Smooth muscle cell (in vitro differentiated cells): Measurements from ENCODE around the gene ABCD4. TPM values are rescaled to one million over a fixed set of nuclear protein-coding genes. Genes with fewer than 3 reads are reported as not detected.

Source experiments
- DNase-seq: peaks from one replicate; lab custom pipeline; 2025; ENCODE audit not compliant: unreplicated experiment; lab: John Stamatoyannopoulos, UW
- H2AFZ ChIP-seq: fragments of 200-600 bp; sonication (generic); 2 replicates; pipeline ENCODE4 v1.6.0; 2016; ENCODE audit warnings: antibody characterized with exemption, low read depth, mild to moderate bottlenecking
- H3F3A ChIP-seq: fragments of 200-600 bp; sonication (generic); 2 replicates; pipeline ENCODE4 v1.6.0; 2017; ENCODE audit warnings: antibody characterized with exemption, low read depth
- H3K27ac ChIP-seq: fragments of 200-600 bp; sonication (generic); 2 replicates; pipeline ENCODE4 v1.5.1; 2016; ENCODE audit warnings: low read depth, mild to moderate bottlenecking
- H3K27me3 ChIP-seq: fragments of 200-600 bp; sonication (generic); 2 replicates; pipeline ENCODE4 v1.6.1; 2016; ENCODE audit warnings: low read depth, mild to moderate bottlenecking
- H3K36me3 ChIP-seq: fragments of 200-600 bp; sonication (generic); 2 replicates; pipeline ENCODE4 v1.5.1; 2016; ENCODE audit warnings: low read depth
- H3K4me1 ChIP-seq: fragments of 200-600 bp; sonication (generic); 2 replicates; pipeline ENCODE4 v1.5.1; 2016; ENCODE audit warnings: low read depth
- H3K4me2 ChIP-seq: fragments of 200-600 bp; sonication (generic); 2 replicates; pipeline ENCODE4 v1.6.0; 2016; ENCODE audit warnings: mild to moderate bottlenecking
- H3K4me3 ChIP-seq: fragments of 200-600 bp; sonication (generic); 2 replicates; pipeline ENCODE4 v1.5.1; 2016; ENCODE audit warnings: mild to moderate bottlenecking
- H3K79me2 ChIP-seq: fragments of 200-600 bp; sonication (generic); 2 replicates; pipeline ENCODE4 v1.6.0; 2016; ENCODE audit warnings: low read depth, mild to moderate bottlenecking
- H3K9ac ChIP-seq: fragments of 200-600 bp; sonication (generic); 2 replicates; pipeline ENCODE4 v1.6.0; 2016; ENCODE audit warnings: low read depth
- H3K9me3 ChIP-seq: fragments of 200-600 bp; sonication (generic); replicated peaks from 2 replicates; pipeline ENCODE4 v1.5.1; 2016; ENCODE audit warnings: low read depth
- H4K20me1 ChIP-seq: fragments of 200-600 bp; sonication (generic); 2 replicates; pipeline ENCODE4 v1.6.0; 2016; ENCODE audit warnings: low read depth
- CTCF ChIP-seq: fragments of 200-600 bp; sonication (generic); IDR thresholded peaks from 2 replicates; pipeline ENCODE4 v1.5.1; 2017; ENCODE audit warnings: borderline replicate concordance, mild to moderate bottlenecking, antibody characterized with exemption; ENCODE audit not compliant: insufficient read depth, poor library complexity, severe bottlenecking
- WGBS: methylation state at CpG from one replicate; pipeline ENCODE4 v1.1.7; 2016; ENCODE audit warnings: low lambda C conversion rate; 5-methylcytosine and 5-hydroxymethylcytosine counted together
- polyA plus RNA-seq: library from polyadenylated mRNA; unstranded; fragments of >200 nt; fragmentation: Nextera tagmentation; extraction: Ambion mirVana; gene quantifications from 2 replicates; pipeline ENCODE4 v1.2.1, GENCODE V29; 2016
- total RNA-seq: library from RNA; depleted of rRNA; stranded (reverse); fragments of >200 nt; gene quantifications from 2 replicates; pipeline ENCODE4 v1.2.3, GENCODE V29; 2014

The ABCD4 gene
- total and polyA plus RNA-seq, 2 experiments from 2014 or later = 19.3 to 33.8 TPM

DNA sequence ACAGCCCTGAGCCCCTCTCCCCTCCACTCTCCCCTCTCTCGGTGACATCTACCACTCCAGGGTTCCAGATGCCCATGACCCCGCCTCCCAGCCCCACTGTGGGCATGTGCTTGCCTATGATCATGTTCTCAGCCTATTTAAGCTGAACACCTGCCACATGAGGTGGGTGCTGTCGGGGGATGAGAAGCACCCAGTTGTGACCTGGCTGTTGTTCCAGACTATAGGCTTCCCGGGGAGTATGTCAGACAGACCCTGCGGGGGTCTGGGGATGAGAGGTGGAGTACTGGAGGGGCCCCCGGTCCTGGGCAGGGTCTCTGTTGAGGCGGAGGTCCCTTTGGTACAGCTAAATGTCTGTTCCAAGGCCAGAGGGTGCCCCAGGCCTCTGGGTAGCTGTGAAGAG, 57.4 kb downstream of the ABCD4 start:
- H2AFZ ChIP-seq = no peak overlapping the region
- H4K20me1 ChIP-seq = no peaks in the 10 kb centered on the region
- H3K4me1 ChIP-seq = peaks cover 7% of the 10 kb centered on the region
- no peak overlapping the region for H3K4me3 ChIP-seq
- 75% methylated on average over 7 of the region's 7 CpGs for WGBS
- no peaks in the 10 kb centered on the region for H3K79me2 ChIP-seq
- no peak overlapping the region for H3K27ac ChIP-seq
- TF ChIP-seq CTCF = no peak
- H3K4me2 ChIP-seq = no peak overlapping the region
- H3K27me3 ChIP-seq = peaks cover 97% of the 10 kb centered on the region
- no peaks in the 10 kb centered on the region for H3K36me3 ChIP-seq
- H3K9ac ChIP-seq = no peak overlapping the region
- no peak for DNase-seq
- no peaks in the 10 kb centered on the region for H3K9me3 ChIP-seq
- H3F3A ChIP-seq = no peaks in the 10 kb centered on the region

DNA sequence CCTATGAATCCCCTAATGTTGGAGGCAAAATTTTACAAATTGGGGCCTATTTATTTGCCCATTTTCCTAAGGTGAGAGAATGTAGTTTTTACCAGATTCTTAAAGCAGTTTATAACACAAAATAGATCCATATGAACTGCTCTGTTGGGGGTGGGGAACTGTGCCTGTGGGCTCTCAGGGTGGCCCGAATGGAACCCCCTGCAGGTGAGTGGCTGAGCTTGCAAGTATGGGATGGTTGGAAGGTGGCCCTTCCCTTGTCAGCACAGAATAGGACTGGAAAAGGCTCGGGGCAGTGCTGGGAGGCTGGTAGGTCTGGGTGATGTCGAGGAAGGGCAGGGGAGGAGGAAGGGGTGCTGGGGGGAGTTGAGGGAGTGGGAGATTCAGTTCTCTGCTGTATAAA, 58.6 kb downstream of the ABCD4 start:
- H3K4me2 ChIP-seq = no peak overlapping the region
- H3K4me1 ChIP-seq = peaks cover 8% of the 10 kb centered on the region
- peaks cover 98% of the 10 kb centered on the region for H3K27me3 ChIP-seq
- H3K79me2 ChIP-seq = no peaks in the 10 kb centered on the region
- H3K36me3 ChIP-seq = no peaks in the 10 kb centered on the region
- H3F3A ChIP-seq = no peaks in the 10 kb centered on the region
- no peak overlapping the region for H3K4me3 ChIP-seq
- 46% methylated on average over 2 of the region's 3 CpGs for WGBS
- no peak for DNase-seq
- no peak overlapping the region for H3K9ac ChIP-seq
- H3K27ac ChIP-seq = no peak overlapping the region
- no peaks in the 10 kb centered on the region for H3K9me3 ChIP-seq
- peak; percentile 3 for TF ChIP-seq CTCF
- no peaks in the 10 kb centered on the region for H4K20me1 ChIP-seq
- H2AFZ ChIP-seq = no peak overlapping the region

DNA sequence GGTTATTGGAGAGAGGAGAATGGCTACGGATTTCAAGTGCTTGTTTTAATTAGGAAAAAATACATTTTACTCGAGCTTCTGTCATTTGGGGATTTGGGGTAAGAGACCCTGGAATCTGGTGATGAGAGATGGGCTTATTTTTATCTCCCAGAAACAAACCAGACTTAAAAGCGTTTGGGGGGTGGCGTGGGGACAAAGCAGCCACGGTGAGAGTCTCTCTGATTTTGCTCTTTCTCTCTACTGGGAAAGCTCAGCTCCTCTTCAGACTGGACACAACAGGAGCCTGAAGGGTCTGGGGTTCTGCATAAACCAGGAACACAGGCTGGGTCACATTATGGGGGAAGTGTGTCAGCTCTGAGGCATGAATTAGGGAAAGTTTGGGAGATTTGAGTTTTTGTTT, 59.7 kb downstream of the ABCD4 start:
- 37% methylated on average over 5 of the region's 5 CpGs for WGBS
- DNase-seq = no peak
- Histone ChIP-seq H3K4me1 (peaks cover 8% of the 10 kb centered on the region), H3K36me3 (no peaks in the 10 kb centered on the region), H3K79me2 (no peaks in the 10 kb centered on the region), H3K27me3 (peaks cover 98% of the 10 kb centered on the region), H3K4me3 (no peak overlapping the region), H3K4me2 (no peak overlapping the region), H3K9ac (no peak overlapping the region), H3K27ac (no peak overlapping the region), H4K20me1 (no peaks in the 10 kb centered on the region), H3F3A (no peaks in the 10 kb centered on the region), H2AFZ (no peak overlapping the region), H3K9me3 (no peaks in the 10 kb centered on the region)
- no peak for TF ChIP-seq CTCF

DNA sequence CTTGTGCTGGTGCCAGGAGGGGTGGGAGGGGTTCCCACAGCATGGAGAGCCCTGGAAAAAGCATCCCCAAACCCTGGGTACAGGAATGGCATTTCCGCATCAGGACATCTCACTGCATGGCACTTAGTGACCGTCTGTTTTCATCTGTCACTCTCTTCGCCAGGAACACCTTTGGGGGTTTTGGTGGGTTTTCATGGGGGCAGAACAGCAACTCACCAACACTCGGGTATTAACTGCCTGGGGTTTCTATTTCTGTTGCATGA, 60.0 kb downstream of the ABCD4 start:
- no peak for TF ChIP-seq CTCF
- no peak for DNase-seq
- H4K20me1 ChIP-seq = no peaks in the 10 kb centered on the region
- no peak overlapping the region for H3K9ac ChIP-seq
- H2AFZ ChIP-seq = no peak overlapping the region
- no peaks in the 10 kb centered on the region for H3K79me2 ChIP-seq
- no peak overlapping the region for H3K27ac ChIP-seq
- H3K9me3 ChIP-seq = no peaks in the 10 kb centered on the region
- H3K27me3 ChIP-seq = peaks cover 98% of the 10 kb centered on the region
- H3K4me3 ChIP-seq = no peak overlapping the region
- no peaks in the 10 kb centered on the region for H3F3A ChIP-seq
- no peak overlapping the region for H3K4me2 ChIP-seq
- 60% methylated on average over 4 of the region's 4 CpGs for WGBS
- H3K36me3 ChIP-seq = no peaks in the 10 kb centered on the region
- peaks cover 8% of the 10 kb centered on the region for H3K4me1 ChIP-seq
